ENCODE results near the gene OPRL1.
"Not testable (repeated sequence)": the region's sequence is repeated elsewhere in the genome, so short reads cannot be mapped to it uniquely, and the experiment has no call there.

Gene OPRL1

DNA sequence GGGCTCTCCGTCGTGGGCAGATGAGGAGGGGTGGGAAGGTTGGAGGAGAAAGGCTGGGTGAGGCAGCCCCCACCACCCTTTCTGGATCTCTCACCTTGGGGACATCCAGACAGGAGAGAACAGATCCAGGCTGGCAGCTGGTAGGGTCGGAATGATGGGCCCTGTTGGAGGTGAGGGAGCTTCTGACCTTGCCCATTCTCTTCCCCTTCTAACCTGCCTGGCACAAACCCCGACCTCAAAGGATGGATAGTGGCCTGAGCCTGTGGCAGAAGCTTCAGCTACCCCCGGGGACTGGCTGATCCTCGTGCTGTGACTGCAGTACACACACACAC lies 33.5 kb downstream of the OPRL1 start:
- H3K4me1 Mint-ChIP-seq (ENCODE audit: low read depth), result no peaks in the 10 kb centered on the region
- no peaks in the 10 kb centered on the region for H3K9me3 Mint-ChIP-seq
- no peak overlapping the region for H3K4me3 Mint-ChIP-seq
- H3K36me3 Mint-ChIP-seq (ENCODE audit: low read depth), result no peaks in the 10 kb centered on the region
- H3K27ac Mint-ChIP-seq, result no peak overlapping the region
- H3K27me3 Mint-ChIP-seq, result no peaks in the 10 kb centered on the region

DNA sequence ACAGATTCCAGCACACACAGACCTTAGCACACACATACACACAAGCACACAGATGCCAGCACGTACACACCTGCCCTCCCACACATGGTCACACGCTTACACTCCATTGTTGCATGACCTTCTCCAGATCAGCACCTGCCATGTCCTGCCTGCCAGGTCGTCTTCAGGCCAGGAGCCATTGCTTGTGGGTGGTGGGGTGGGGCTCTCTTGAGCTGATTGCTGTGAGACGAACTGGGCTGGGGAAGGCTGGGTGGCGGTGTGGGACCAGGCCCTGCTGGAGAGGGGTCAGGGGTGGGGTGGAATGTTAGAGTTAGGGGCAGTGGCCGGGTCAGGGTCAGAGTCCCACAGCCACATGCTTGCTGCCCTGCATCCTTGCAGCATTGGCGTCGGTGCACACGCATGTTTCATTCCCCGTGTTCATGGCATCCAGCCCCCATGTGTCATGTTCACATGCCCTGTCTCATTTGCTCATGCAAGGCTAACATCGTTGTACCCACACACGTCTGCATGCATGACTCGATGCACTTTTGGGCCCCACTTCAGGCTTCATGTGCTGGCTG lies 34.0 kb downstream of the OPRL1 start:
- Mint-ChIP-seq H3K4me1 (ENCODE audit: low read depth) (no peaks in the 10 kb centered on the region), H3K36me3 (ENCODE audit: low read depth) (no peaks in the 10 kb centered on the region), H3K9me3 (no peaks in the 10 kb centered on the region), H3K27me3 (no peaks in the 10 kb centered on the region), H3K4me3 (no peak overlapping the region), H3K27ac (peak overlapping the region; percentile 17)

DNA sequence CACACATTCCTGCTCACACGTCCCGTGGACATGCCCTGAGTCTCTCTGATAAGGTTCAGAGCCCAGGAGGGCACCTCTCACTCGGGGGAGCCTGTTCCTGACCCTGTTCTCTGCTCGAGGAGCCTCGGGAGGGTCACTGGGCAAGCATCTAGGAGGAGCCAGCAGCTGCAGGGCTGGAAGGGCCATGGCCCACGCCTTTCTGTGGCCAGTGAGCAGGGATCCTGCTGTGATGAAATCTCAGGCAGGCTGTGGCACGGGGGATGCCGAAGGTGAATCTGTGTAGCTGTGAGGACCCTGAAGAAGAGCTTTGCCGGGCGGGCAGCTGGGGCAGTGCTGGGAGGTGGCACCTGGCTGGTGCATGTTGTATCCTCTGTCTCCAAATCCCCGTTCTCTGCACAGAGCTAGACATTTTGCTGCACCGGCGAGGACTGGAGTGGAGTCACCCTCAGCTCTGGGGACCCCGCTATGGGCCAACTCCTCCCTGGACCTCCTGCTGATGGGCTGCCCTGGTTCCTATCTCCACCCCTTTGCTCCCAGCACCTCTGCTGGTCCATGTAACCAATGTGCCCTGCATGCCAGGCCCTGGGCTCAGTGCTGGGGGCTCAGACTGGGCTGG lies 34.6 kb downstream of the OPRL1 start:
- no peaks in the 10 kb centered on the region for H3K4me1 Mint-ChIP-seq (ENCODE audit: low read depth)
- no peaks in the 10 kb centered on the region for H3K27me3 Mint-ChIP-seq
- no peak overlapping the region for H3K4me3 Mint-ChIP-seq
- H3K27ac Mint-ChIP-seq, result no peak overlapping the region
- no peaks in the 10 kb centered on the region for H3K36me3 Mint-ChIP-seq (ENCODE audit: low read depth)
- no peaks in the 10 kb centered on the region for H3K9me3 Mint-ChIP-seq

- no peak overlapping the region for H3K27ac Mint-ChIP-seq
- H3K4me1 Mint-ChIP-seq (ENCODE audit: low read depth), result peaks cover 5% of the 10 kb centered on the region
- H3K9me3 Mint-ChIP-seq, result no peaks in the 10 kb centered on the region
- no peaks in the 10 kb centered on the region for H3K36me3 Mint-ChIP-seq (ENCODE audit: low read depth)
- no peaks in the 10 kb centered on the region for H3K27me3 Mint-ChIP-seq
- H3K4me3 Mint-ChIP-seq, result no peak overlapping the region
These were observed 35.5 kb downstream of the OPRL1 start for GRCh38 chr20:64115171-64115911.

DNA sequence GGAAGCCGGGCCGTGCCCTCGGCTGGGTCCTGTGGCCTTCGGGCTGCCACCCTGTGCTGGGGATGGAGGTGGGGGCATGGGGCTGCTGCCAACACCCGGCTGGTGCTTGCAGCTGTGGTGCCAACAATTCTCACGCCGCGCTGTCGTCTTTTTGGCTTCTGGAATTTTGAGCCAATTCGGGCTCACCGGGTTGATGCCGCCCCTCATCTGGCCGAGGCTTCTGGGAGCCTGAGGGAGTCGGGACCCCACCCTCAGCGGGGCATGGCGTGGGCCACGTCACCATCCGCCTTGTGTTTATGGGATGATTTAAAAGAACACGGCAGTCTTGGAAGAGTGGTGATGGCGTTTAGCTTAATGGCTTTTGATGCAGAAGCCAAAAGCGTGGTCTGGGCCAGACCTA lies 36.1 kb downstream of the OPRL1 start:
- no peak overlapping the region for H3K4me3 Mint-ChIP-seq
- H3K27ac Mint-ChIP-seq, result no peak overlapping the region
- H3K9me3 Mint-ChIP-seq, result no peaks in the 10 kb centered on the region
- peaks cover 8% of the 10 kb centered on the region for H3K4me1 Mint-ChIP-seq (ENCODE audit: low read depth)
- H3K27me3 Mint-ChIP-seq, result no peaks in the 10 kb centered on the region
- H3K36me3 Mint-ChIP-seq (ENCODE audit: low read depth), result no peaks in the 10 kb centered on the region

GRCh38 chr20:64116541-64117431 lies 36.9 kb downstream of the OPRL1 start:
- Mint-ChIP-seq H3K36me3 (ENCODE audit: low read depth) (no peaks in the 10 kb centered on the region), H3K27ac (no peak overlapping the region), H3K27me3 (peaks cover 4% of the 10 kb centered on the region), H3K4me3 (no peak overlapping the region), H3K9me3 (no peaks in the 10 kb centered on the region), H3K4me1 (ENCODE audit: low read depth) (peaks cover 8% of the 10 kb centered on the region)

- not testable (repeated sequence) for H3K4me1 Mint-ChIP-seq (ENCODE audit: low read depth); H3K27me3 Mint-ChIP-seq; H3K36me3 Mint-ChIP-seq (ENCODE audit: low read depth); H3K4me3 Mint-ChIP-seq; H3K9me3 Mint-ChIP-seq; H3K27ac Mint-ChIP-seq
These were observed 37.5 kb downstream of the OPRL1 start for GRCh38 chr20:64117432-64117777.

DNA sequence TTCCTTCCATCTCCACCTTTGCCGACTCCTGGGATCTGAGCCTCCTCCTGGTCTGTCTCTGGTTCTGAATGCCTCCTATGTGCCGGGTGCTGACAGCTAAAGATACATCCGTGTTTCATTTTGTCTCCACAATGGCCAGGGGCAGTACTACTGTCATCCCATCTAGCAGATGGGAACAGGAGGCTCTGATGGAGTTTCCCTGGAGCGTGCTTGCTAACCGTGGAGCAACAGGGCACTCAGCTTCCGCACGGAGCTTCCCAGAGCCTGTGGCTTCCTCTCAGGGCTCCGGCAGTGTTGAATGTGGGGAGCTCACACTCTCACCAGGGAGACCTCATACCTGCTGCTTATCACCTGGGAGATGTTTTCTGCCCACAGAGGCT lies 39.4 kb downstream of the OPRL1 start:
- Mint-ChIP-seq H3K27ac (no peak overlapping the region), H3K4me1 (ENCODE audit: low read depth) (peaks cover 8% of the 10 kb centered on the region), H3K36me3 (ENCODE audit: low read depth) (no peaks in the 10 kb centered on the region), H3K4me3 (no peak overlapping the region), H3K27me3 (peaks cover 15% of the 10 kb centered on the region), H3K9me3 (no peaks in the 10 kb centered on the region)

DNA sequence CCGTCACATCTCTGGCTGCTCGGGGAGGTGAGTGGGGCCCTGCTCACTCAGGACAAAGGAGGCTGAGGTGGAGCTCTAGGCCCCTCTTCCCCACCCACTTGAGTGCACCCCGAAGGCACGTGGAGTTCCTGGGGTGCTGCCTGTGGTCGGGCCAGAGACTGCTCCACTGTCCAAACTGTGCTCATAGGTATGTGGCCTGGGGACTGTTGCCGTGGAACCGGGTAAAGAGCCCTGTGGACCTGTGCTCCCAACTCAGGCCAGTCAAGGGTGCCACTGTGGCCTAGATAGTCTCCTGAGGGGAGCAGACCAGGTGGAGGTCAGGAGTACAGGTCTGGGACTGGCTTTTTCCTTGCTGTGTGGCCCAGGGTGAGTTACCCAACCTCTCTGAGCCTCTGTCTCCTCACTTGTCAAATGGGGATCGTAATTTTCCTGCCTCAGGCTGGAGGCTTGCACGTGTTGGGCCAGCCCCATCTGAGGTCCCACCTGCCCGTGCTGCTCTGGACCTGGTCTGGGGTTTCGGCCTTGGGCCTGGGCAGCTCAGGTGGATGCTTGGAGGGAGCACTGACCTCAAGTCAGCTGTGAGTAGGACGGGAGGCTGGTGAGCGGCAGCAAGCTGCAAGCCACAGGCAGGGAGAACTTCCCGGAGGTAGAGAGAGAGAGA lies 39.9 kb downstream of the OPRL1 start:
- Mint-ChIP-seq H3K9me3 (no peaks in the 10 kb centered on the region), H3K4me3 (peak overlapping the region; percentile 54), H3K36me3 (ENCODE audit: low read depth) (no peaks in the 10 kb centered on the region), H3K4me1 (ENCODE audit: low read depth) (peaks cover 8% of the 10 kb centered on the region), H3K27ac (no peak overlapping the region), H3K27me3 (peaks cover 18% of the 10 kb centered on the region)

DNA sequence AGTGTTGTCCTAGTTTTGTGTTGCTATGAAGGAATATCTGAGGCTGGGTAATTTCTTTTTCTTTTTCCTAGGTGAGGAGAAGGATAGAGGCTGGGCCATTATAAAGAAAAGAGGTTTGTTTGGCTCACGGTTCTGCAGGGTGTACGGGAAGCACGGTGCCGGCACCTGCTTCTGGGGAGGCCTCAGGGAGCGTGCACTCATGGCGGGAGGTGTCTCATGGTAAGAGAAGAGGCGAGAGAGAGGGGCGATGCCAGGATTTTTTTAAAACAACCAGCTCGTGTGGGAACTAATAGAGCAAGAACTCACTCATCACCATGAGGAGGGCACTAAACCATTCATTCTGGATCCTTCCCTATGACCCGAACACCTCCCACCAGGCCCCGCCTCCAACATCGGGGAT lies 41.7 kb downstream of the OPRL1 start:
- no peak overlapping the region for H3K27ac Mint-ChIP-seq
- peaks cover 8% of the 10 kb centered on the region for H3K4me1 Mint-ChIP-seq (ENCODE audit: low read depth)
- H3K36me3 Mint-ChIP-seq (ENCODE audit: low read depth), result no peaks in the 10 kb centered on the region
- H3K4me3 Mint-ChIP-seq, result no peak overlapping the region
- no peaks in the 10 kb centered on the region for H3K9me3 Mint-ChIP-seq
- peaks cover 18% of the 10 kb centered on the region for H3K27me3 Mint-ChIP-seq

GRCh38 chr20:64122927-64123326 lies 43.0 kb downstream of the OPRL1 start:
- H3K27me3 Mint-ChIP-seq, result peaks cover 18% of the 10 kb centered on the region
- H3K27ac Mint-ChIP-seq; H3K4me3 Mint-ChIP-seq; H3K4me1 Mint-ChIP-seq (ENCODE audit: low read depth); H3K36me3 Mint-ChIP-seq (ENCODE audit: low read depth); H3K9me3 Mint-ChIP-seq: not testable (repeated sequence)

- not testable (repeated sequence) for H3K4me1 Mint-ChIP-seq (ENCODE audit: low read depth); H3K4me3 Mint-ChIP-seq; H3K27ac Mint-ChIP-seq; H3K9me3 Mint-ChIP-seq; H3K36me3 Mint-ChIP-seq (ENCODE audit: low read depth)
- H3K27me3 Mint-ChIP-seq, result peaks cover 21% of the 10 kb centered on the region
These were observed 43.6 kb downstream of the OPRL1 start for GRCh38 chr20:64123517-64123916.

GRCh38 chr20:64129146-64129782 lies 49.4 kb downstream of the OPRL1 start:
- Mint-ChIP-seq H3K9me3 (no peaks in the 10 kb centered on the region), H3K36me3 (ENCODE audit: low read depth) (no peaks in the 10 kb centered on the region), H3K27ac (no peak overlapping the region), H3K4me3 (no peak overlapping the region), H3K27me3 (peaks cover 14% of the 10 kb centered on the region), H3K4me1 (ENCODE audit: low read depth) (no peaks in the 10 kb centered on the region)

DNA sequence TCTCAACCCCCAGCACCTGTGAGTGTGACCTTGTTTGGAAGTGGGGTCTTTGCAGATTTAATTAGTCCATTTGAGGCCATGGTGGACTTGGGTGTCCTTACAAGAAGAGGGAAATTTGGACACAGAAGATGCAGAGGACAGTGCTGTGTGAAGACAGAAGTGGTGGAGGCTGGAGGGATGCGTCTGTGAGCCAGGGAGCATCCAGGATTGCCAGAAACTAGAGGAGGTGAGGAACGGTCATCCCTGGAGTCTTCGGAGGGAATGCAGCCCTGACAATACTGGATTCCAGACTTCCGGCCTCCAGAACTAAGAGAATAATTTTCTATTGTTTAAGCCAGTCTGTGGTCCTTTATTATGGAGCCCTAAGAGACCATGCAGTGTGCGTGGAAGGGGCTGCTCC lies 50.4 kb downstream of the OPRL1 start:
- Mint-ChIP-seq H3K4me3 (no peak overlapping the region), H3K36me3 (ENCODE audit: low read depth) (no peaks in the 10 kb centered on the region), H3K27me3 (peaks cover 11% of the 10 kb centered on the region), H3K9me3 (no peaks in the 10 kb centered on the region), H3K27ac (no peak overlapping the region), H3K4me1 (ENCODE audit: low read depth) (no peaks in the 10 kb centered on the region)

All from stimulated activated naive CD8-positive, alpha-beta T cell treated with anti-CD3 and anti-CD28 coated beads, Interleukin-15, Interleukin-2, amounts not matched to agents 100 ng/mL and 50 ng/mL, for 24 hours (primary cell).